ENCODE results near the gene UNC79. TPM values are rescaled to one million over a fixed set of nuclear protein-coding genes. Genes with fewer than 3 reads are reported as not detected.

The UNC79 gene
- total RNA-seq, 1 experiment from 2014 or later, result 0.07 TPM

DNA sequence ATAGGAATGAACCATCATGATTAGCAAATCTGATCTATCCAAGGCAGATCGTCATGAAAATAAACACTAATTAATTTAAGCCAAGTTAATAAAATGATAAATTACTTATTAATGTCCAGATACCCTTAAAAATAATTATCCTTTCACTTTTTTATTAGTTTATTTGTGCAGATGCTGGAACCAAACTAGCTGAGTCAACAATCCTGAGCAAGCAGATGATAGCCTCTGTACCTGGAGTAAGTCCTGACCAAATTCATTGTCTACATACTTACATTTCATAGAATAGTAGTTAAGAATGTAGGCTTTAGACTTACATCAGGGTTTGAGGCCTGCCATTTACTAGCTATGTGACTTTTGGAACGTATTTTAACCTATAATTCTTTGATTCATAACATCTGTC is 251.7 kb downstream of the UNC79 start:
- H4K20me1 ChIP-seq (ENCODE audit: insufficient read depth), result no peaks in the 10 kb centered on the region
- no TSS peak for BruUV-seq (replicated peaks)
- intact Hi-C loops (cut with micrococcal nuclease; ENCODE audit: unreplicated experiment), result no loop called here
- H3K9me2 ChIP-seq (ENCODE audit: insufficient read depth), result no peaks in the 10 kb centered on the region
- ChIA-PET CTCF (no interaction called here), POLR2A (ENCODE audit: unreplicated experiment) (no interaction called here)
- H3K79me2 ChIP-seq (ENCODE audit: low read depth), result no peaks in the 10 kb centered on the region
- TF ChIP-seq CTCF (conservative IDR thresholded peaks at IDR 0.05), result no peak
- no peak for TF ChIP-seq EZH2 (IDR thresholded peaks at IDR 0.05; ENCODE audit: low read depth)
- no peak overlapping the region for H3K4me2 ChIP-seq
- no peak overlapping the region for H3K27ac ChIP-seq
- no peak for DNase-seq
- no peak overlapping the region for H2AFZ ChIP-seq
- peaks cover 23% of the 10 kb centered on the region; the same call in 1 of the 2 replicates for H3K27me3 ChIP-seq (ENCODE audit: insufficient read depth, low read depth)
- no peak overlapping the region for H3K4me3 ChIP-seq
- no peaks in the 10 kb centered on the region for H3K36me3 ChIP-seq (ENCODE audit: low read depth)
- H3F3A ChIP-seq (ENCODE audit: insufficient read depth, low read depth), result no peaks in the 10 kb centered on the region
- no peaks in the 10 kb centered on the region for H3K4me1 ChIP-seq (replicated peaks; ENCODE audit: insufficient read depth)
- no peaks in the 10 kb centered on the region for H3K9me3 ChIP-seq (ENCODE audit: insufficient read depth, low read depth)

DNA sequence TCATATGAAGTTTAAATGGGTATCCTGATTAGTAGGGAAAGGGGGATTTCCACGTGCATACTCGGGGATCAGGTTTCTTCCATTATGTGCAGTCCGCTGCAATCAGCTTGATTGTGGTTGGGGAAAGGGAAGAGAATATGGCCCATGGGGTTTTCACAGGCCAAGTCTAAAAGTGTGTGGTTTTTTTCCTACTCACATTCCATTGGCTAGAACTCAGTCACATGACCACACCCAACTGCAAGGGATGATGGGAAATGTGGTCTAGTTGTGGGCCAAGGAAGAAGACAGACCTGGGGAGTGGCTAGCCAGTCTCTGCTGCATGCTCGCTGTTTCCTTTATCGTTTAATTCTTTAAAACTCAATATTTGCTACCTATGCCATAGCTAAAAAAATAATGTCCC is 252.5 kb downstream of the UNC79 start:
- H3K4me1 ChIP-seq (replicated peaks; ENCODE audit: insufficient read depth), result no peaks in the 10 kb centered on the region
- no peaks in the 10 kb centered on the region for H3K79me2 ChIP-seq (ENCODE audit: low read depth)
- no peaks in the 10 kb centered on the region for H3K9me2 ChIP-seq (ENCODE audit: insufficient read depth)
- H3K4me2 ChIP-seq, result no peak overlapping the region
- no peak for TF ChIP-seq EZH2 (IDR thresholded peaks at IDR 0.05; ENCODE audit: low read depth)
- TF ChIP-seq CTCF (conservative IDR thresholded peaks at IDR 0.05), result no peak
- peaks cover 28% of the 10 kb centered on the region; the same call in 1 of the 2 replicates for H3K27me3 ChIP-seq (ENCODE audit: insufficient read depth, low read depth)
- no peak overlapping the region for H2AFZ ChIP-seq
- no peak overlapping the region for H3K4me3 ChIP-seq
- ChIA-PET CTCF (no interaction called here), POLR2A (ENCODE audit: unreplicated experiment) (no interaction called here)
- H3K36me3 ChIP-seq (ENCODE audit: low read depth), result no peaks in the 10 kb centered on the region
- no peaks in the 10 kb centered on the region for H3K9me3 ChIP-seq (ENCODE audit: insufficient read depth, low read depth)
- no peaks in the 10 kb centered on the region for H4K20me1 ChIP-seq (ENCODE audit: insufficient read depth)
- H3K27ac ChIP-seq, result no peak overlapping the region
- BruUV-seq (replicated peaks), result no TSS peak
- intact Hi-C loops (cut with micrococcal nuclease; ENCODE audit: unreplicated experiment), result no loop called here
- H3F3A ChIP-seq (ENCODE audit: insufficient read depth, low read depth), result no peaks in the 10 kb centered on the region
- no peak for DNase-seq

- Histone ChIP-seq H3F3A (ENCODE audit: insufficient read depth, low read depth) (no peaks in the 10 kb centered on the region), H3K9me2 (ENCODE audit: insufficient read depth) (no peaks in the 10 kb centered on the region), H3K4me1 (replicated peaks; ENCODE audit: insufficient read depth) (no peaks in the 10 kb centered on the region), H3K4me3 (no peak overlapping the region), H3K27me3 (ENCODE audit: insufficient read depth, low read depth) (peaks cover 29% of the 10 kb centered on the region), H3K36me3 (ENCODE audit: low read depth) (no peaks in the 10 kb centered on the region), H3K9me3 (ENCODE audit: insufficient read depth, low read depth) (no peaks in the 10 kb centered on the region), H4K20me1 (ENCODE audit: insufficient read depth) (no peaks in the 10 kb centered on the region), H3K4me2 (no peak overlapping the region), H2AFZ (no peak overlapping the region), H3K27ac (no peak overlapping the region), H3K79me2 (ENCODE audit: low read depth) (no peaks in the 10 kb centered on the region)
- no peak for TF ChIP-seq CTCF (conservative IDR thresholded peaks at IDR 0.05)
- ChIA-PET POLR2A (ENCODE audit: unreplicated experiment) (no interaction called here), CTCF (no interaction called here)
- no peak for DNase-seq
- intact Hi-C loops (cut with micrococcal nuclease; ENCODE audit: unreplicated experiment), result no loop called here
- no TSS peak for BruUV-seq (replicated peaks)
Measured at GRCh38 chr14:93685121-93685895, 254.6 kb downstream of the UNC79 start.

All from PC-9 (cell line).